ENCODE results near the gene IL32. TPM values are rescaled to one million over a fixed set of nuclear protein-coding genes. Genes with fewer than 3 reads are reported as not detected.

IL32 gene
- total RNA-seq, 1 donor from 2014 or later, result 0.53 TPM

DNA sequence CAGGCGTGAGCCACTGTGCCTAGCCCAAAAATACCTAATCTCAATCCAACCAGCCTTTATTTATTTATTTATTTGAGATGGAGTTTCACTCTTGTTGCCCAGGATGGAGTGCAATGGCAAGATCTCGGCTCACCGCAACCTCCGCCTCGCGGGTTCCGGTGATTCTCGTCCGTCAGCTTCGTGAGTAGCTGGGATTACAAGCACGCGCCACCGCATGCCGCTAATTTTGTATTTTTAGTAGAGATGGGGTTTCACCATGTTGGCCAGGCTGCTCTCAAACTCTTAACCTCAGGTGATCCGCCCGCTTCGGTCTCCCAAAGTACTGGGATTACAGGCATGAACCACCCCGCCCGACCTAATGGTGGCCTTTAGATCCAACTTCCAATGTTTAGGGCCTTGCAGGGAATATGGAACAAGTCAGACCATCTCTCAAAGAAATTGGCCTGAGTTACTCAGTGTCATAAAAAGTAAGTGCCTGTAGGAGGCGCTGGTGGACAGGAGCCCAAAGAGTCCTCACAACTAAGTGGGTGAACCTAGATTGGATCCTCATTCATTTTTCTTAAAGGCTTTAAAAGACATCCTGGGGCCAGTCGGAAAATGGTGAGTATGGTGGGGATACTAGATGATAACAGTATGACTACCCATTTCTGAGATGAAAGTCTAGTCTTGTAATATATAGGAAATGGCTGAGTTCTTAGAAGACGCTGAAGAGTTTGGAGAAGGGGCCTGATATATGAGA is 29.0 kb downstream of the IL32 start:
- H3K36me3 ChIP-seq (ENCODE audit: control insufficient read depth, insufficient read depth, low read length), result no peaks in the 10 kb centered on the region
- TF ChIP-seq, protein P1, sequence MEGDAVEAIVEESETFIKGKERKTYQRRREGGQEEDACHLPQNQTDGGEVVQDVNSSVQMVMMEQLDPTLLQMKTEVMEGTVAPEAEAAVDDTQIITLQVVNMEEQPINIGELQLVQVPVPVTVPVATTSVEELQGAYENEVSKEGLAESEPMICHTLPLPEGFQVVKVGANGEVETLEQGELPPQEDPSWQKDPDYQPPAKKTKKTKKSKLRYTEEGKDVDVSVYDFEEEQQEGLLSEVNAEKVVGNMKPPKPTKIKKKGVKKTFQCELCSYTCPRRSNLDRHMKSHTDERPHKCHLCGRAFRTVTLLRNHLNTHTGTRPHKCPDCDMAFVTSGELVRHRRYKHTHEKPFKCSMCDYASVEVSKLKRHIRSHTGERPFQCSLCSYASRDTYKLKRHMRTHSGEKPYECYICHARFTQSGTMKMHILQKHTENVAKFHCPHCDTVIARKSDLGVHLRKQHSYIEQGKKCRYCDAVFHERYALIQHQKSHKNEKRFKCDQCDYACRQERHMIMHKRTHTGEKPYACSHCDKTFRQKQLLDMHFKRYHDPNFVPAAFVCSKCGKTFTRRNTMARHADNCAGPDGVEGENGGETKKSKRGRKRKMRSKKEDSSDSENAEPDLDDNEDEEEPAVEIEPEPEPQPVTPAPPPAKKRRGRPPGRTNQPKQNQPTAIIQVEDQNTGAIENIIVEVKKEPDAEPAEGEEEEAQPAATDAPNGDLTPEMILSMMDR (IDR thresholded peaks at IDR 0.05; ENCODE audit: insufficient read depth, low read length, severe bottlenecking), result peak; percentile 66
- DNase-seq (ENCODE audit: low read depth), result peak; percentile 38
- no peak for FAIRE-seq
- H3K27me3 ChIP-seq (ENCODE audit: control insufficient read depth, insufficient read depth, low read length), result no peaks in the 10 kb centered on the region
- H3K4me3 ChIP-seq (ENCODE audit: low read depth, low read length), result no peak overlapping the region

GRCh38 chr16:3095869-3096268 is 30.4 kb downstream of the IL32 start:
- no peaks in the 10 kb centered on the region for H3K27me3 ChIP-seq (ENCODE audit: control insufficient read depth, insufficient read depth, low read length)
- H3K4me3 ChIP-seq (ENCODE audit: low read depth, low read length), result no peak overlapping the region
- H3K36me3 ChIP-seq (ENCODE audit: control insufficient read depth, insufficient read depth, low read length), result no peaks in the 10 kb centered on the region
- TF ChIP-seq, protein P1 (IDR thresholded peaks at IDR 0.05; ENCODE audit: insufficient read depth, low read length, severe bottlenecking), result peak; percentile 18
- no peak for DNase-seq (ENCODE audit: low read depth)
- no peak for FAIRE-seq

DNA sequence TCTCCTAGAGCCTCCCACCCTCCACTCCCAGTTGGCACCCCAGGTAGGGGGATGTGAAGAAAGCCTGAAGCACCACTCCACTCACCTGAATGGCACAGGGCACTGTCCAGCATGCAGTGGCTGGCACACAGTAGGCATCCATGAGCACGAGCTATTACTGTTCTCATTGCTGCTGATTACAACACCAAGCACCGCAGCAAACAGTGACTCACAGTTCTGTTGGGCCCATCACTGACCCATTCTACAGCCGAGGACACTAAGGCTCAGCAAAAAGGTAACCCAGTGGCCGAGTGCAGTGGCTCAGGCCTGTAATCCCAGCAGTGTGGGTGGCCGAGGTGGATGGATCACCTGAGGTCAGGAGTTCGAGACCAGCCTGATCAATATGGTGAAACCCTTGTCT is 30.9 kb downstream of the IL32 start:
- TF ChIP-seq, protein P1 (IDR thresholded peaks at IDR 0.05; ENCODE audit: insufficient read depth, low read length, severe bottlenecking), result no peak
- H3K27me3 ChIP-seq (ENCODE audit: control insufficient read depth, insufficient read depth, low read length), result no peaks in the 10 kb centered on the region
- FAIRE-seq, result no peak

GRCh38 chr16:3097266-3097665 is 31.8 kb downstream of the IL32 start:
- H3K4me3 ChIP-seq (ENCODE audit: low read depth, low read length), result no peak overlapping the region
- FAIRE-seq, result no peak

More for the DNA sequence above, 30.9 kb downstream of the IL32 start:
- Histone ChIP-seq H3K4me3 (ENCODE audit: low read depth, low read length) (no peak overlapping the region), H3K36me3 (ENCODE audit: control insufficient read depth, insufficient read depth, low read length) (no peaks in the 10 kb centered on the region)
- DNase-seq (ENCODE audit: low read depth), result no peak

DNA sequence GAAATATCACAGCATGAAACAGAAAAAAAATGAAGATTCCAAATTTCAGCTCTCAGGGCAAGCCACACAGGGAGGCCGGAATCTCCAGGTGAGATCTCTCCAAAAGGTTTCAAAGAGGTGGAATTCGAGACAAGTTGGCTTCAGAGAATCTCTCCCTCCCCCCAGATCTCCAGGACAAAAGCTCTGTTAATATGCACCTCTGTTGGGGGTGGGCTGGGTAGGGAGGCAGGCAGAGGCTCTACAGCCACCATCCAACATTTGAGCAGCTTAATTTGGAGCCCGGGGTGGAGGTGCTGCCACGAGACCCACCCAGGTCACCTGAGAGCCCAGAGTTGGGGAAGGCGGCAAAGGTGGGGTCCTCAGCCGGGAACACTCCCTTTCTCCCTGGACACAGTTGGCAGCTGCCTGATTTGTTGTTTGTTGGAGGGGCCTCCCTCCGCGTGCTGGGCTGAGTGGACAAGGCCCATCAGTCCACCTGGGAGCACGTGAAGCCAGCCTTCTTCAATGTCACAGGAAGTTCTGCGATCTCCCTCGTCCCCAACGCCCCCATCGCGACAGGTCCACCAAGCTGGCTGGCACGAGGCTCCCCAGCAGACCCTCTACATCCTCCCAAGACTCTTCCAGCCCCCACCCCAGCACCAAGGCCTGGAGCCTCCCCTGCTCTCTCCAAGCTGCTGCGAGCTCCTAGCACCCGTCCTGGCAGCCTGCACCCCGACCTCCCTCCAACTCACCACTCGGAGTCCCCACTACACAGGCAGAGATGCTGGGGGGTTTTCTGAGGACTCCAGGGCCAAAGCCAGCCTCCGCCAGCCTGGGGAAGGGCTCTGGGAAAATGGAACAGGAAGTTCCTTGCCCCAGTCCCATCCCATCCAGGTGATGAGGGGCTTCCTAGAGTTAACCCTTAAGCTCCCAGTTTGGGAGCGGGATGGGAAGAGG is 33.3 kb downstream of the IL32 start, which contains the start of gene ZSCAN10:
Gene ZSCAN10, minus strand, starts transcription at position 836 of the 936 bp plus-strand sequence. CDS start 6,357 bp downstream, outside the sequence.
- no peaks in the 10 kb centered on the region for H3K27me3 ChIP-seq (ENCODE audit: control insufficient read depth, insufficient read depth, low read length)

More at GRCh38 chr16:3097266-3097665, 31.8 kb downstream of the IL32 start:
- H3K36me3 ChIP-seq (ENCODE audit: control insufficient read depth, insufficient read depth, low read length), result no peaks in the 10 kb centered on the region
- no peak for DNase-seq (ENCODE audit: low read depth)
- TF ChIP-seq, protein P1 (IDR thresholded peaks at IDR 0.05; ENCODE audit: insufficient read depth, low read length, severe bottlenecking), result no peak
- H3K27me3 ChIP-seq (ENCODE audit: control insufficient read depth, insufficient read depth, low read length), result no peaks in the 10 kb centered on the region

More for the DNA sequence above, 33.3 kb downstream of the IL32 start, which contains the start of gene ZSCAN10:
- no peak for FAIRE-seq
- DNase-seq (ENCODE audit: low read depth), result no peak
- Histone ChIP-seq H3K4me3 (ENCODE audit: low read depth, low read length) (peak within 1 kb of the TSS; percentile 7), H3K36me3 (ENCODE audit: control insufficient read depth, insufficient read depth, low read length) (no peaks in the 10 kb centered on the region)
- TF ChIP-seq, protein P1 (IDR thresholded peaks at IDR 0.05; ENCODE audit: insufficient read depth, low read length, severe bottlenecking), result no peak

All from bronchial epithelial cell (primary cell).